GM18873 (cell line): ENCODE results near the gene ZBTB39.
"Not testable (repeated sequence)": the region's sequence is repeated elsewhere in the genome, so short reads cannot be mapped to it uniquely, and the experiment has no call there.

Experiments used
- ATAC-seq: cut with Tn5 transposase; IDR thresholded peaks from one replicate; pipeline ENCODE4 v1.9.1; 2021; ENCODE audit warnings: mild to moderate bottlenecking, moderate library complexity, moderate number of reproducible peaks; ENCODE audit not compliant: unreplicated experiment, low FRiP score

ZBTB39 gene

GRCh38 chr12:57005980-57006808 lies at the start of gene ZBTB39:
TSS of gene ZBTB39 (minus strand) at chr12:57006546. CDS start at chr12:57004917, 1,629 bp downstream.
- ATAC-seq = no peak

- ATAC-seq = no peak
Observed at GRCh38 chr12:57055824-57056223, 49.5 kb upstream of the ZBTB39 start.

- not testable (repeated sequence) for ATAC-seq
Observed at GRCh38 chr12:57053901-57054300, 47.6 kb upstream of the ZBTB39 start.

- not testable (repeated sequence) for ATAC-seq
Observed at GRCh38 chr12:57053146-57053545, 46.8 kb upstream of the ZBTB39 start.

- no peak for ATAC-seq
Observed at GRCh38 chr12:57051011-57051410, 44.7 kb upstream of the ZBTB39 start.

- no peak for ATAC-seq
Observed at GRCh38 chr12:57049890-57050289, 43.5 kb upstream of the ZBTB39 start, which contains the start of gene MYO1A. TSS of gene MYO1A (minus strand) at chr12:57050129. CDS start at chr12:57048323, 1,806 bp downstream.

GRCh38 chr12:57049119-57049446 lies 42.7 kb upstream of the ZBTB39 start:
- no peak for ATAC-seq

- no peak for ATAC-seq
Observed at GRCh38 chr12:57048423-57049118, 42.2 kb upstream of the ZBTB39 start.

- ATAC-seq = no peak
Observed at GRCh38 chr12:57047981-57048380, 41.6 kb upstream of the ZBTB39 start.

GRCh38 chr12:57046947-57047890 lies 40.9 kb upstream of the ZBTB39 start:
- ATAC-seq = no peak

- ATAC-seq = no peak
Observed at GRCh38 chr12:57046086-57046791, 39.9 kb upstream of the ZBTB39 start.

- no peak for ATAC-seq
Observed at GRCh38 chr12:57044889-57045288, 38.5 kb upstream of the ZBTB39 start.

- ATAC-seq = no peak
Observed at GRCh38 chr12:57044468-57044867, 38.1 kb upstream of the ZBTB39 start.

GRCh38 chr12:57042695-57043094 lies 36.3 kb upstream of the ZBTB39 start:
- ATAC-seq = no peak

- no peak for ATAC-seq
Observed at GRCh38 chr12:57040750-57041149, 34.4 kb upstream of the ZBTB39 start.

- ATAC-seq = no peak
Observed at GRCh38 chr12:57040211-57040610, 33.9 kb upstream of the ZBTB39 start.

GRCh38 chr12:57039016-57039798 lies 32.9 kb upstream of the ZBTB39 start:
- no peak for ATAC-seq

GRCh38 chr12:57037264-57037663 lies 30.9 kb upstream of the ZBTB39 start:
- no peak for ATAC-seq

GRCh38 chr12:57033431-57033830 lies 27.1 kb upstream of the ZBTB39 start:
- ATAC-seq = no peak
